HL-60/S4 (cell line): ENCODE results near the gene IP6K3.

ENCODE experiments used
- in situ Hi-C: fragments of 300-500 bp; cut with MboI; formaldehyde crosslinking; loops from 2 replicates; pipeline ENCODE4 v1.14.3; 2022; ENCODE audit warnings: low sequenced_read_pairs

The IP6K3 gene

GRCh38 chr6:33746651-33747100 is at the start of gene IP6K3:
Gene IP6K3 (minus strand): TSS chr6:33746905. CDS start chr6:33735476, 11,429 bp downstream.
- in situ Hi-C loops: no loop called here

- in situ Hi-C loops: no loop called here
These were observed 48.4 kb upstream of the IP6K3 start for GRCh38 chr6:33794910-33795623.

- in situ Hi-C loops: no loop called here
These were observed 46.3 kb upstream of the IP6K3 start for GRCh38 chr6:33792981-33793380.

GRCh38 chr6:33791620-33792019 is 44.9 kb upstream of the IP6K3 start:
- in situ Hi-C loops: no loop called here

- in situ Hi-C loops: no loop called here
These were observed 44.2 kb upstream of the IP6K3 start for GRCh38 chr6:33790910-33791309.

GRCh38 chr6:33790379-33790778 is 43.7 kb upstream of the IP6K3 start:
- in situ Hi-C loops: no loop called here

GRCh38 chr6:33789550-33789895 is 42.8 kb upstream of the IP6K3 start:
- in situ Hi-C loops: no loop called here

- in situ Hi-C loops: no loop called here
These were observed 42.2 kb upstream of the IP6K3 start, which contains the start of gene LEMD2 for GRCh38 chr6:33788694-33789549. Gene LEMD2 (minus strand): TSS chr6:33789130. CDS start chr6:33789116, 14 bp downstream.

GRCh38 chr6:33787954-33788693 is 41.4 kb upstream of the IP6K3 start:
- in situ Hi-C loops: no loop called here

GRCh38 chr6:33787346-33787953 is 40.7 kb upstream of the IP6K3 start:
- in situ Hi-C loops: no loop called here

GRCh38 chr6:33786736-33787135 is 40.0 kb upstream of the IP6K3 start:
- in situ Hi-C loops: no loop called here

- in situ Hi-C loops: no loop called here
These were observed 39.1 kb upstream of the IP6K3 start for GRCh38 chr6:33785778-33786177.

- in situ Hi-C loops: no loop called here
These were observed 38.1 kb upstream of the IP6K3 start for GRCh38 chr6:33784787-33785186.

- in situ Hi-C loops: no loop called here
These were observed 37.2 kb upstream of the IP6K3 start for GRCh38 chr6:33783781-33784520.

GRCh38 chr6:33782561-33782960 is 35.9 kb upstream of the IP6K3 start:
- in situ Hi-C loops: no loop called here

- in situ Hi-C loops: no loop called here
These were observed 34.6 kb upstream of the IP6K3 start for GRCh38 chr6:33781131-33781975.

- in situ Hi-C loops: no loop called here
These were observed 33.2 kb upstream of the IP6K3 start for GRCh38 chr6:33779895-33780294.

- in situ Hi-C loops: no loop called here
These were observed 32.6 kb upstream of the IP6K3 start for GRCh38 chr6:33779290-33779689.

GRCh38 chr6:33778444-33779121 is 31.9 kb upstream of the IP6K3 start:
- in situ Hi-C loops: no loop called here
